GM12865 (cell line): ENCODE measurements around the gene PSMG2.
"Not testable (repeated sequence)": the region's sequence is repeated elsewhere in the genome, so short reads cannot be mapped to it uniquely, and the experiment has no call there.

Source experiments
- DNase-seq: peaks from one replicate; pipeline ENCODE4 v3.0.0; 2010; ENCODE audit warnings: low read depth
- H3K4me3 ChIP-seq: 2 replicates; pipeline ENCODE4 v1.5.1; 2011; ENCODE audit warnings: mild to moderate bottlenecking, low read depth, low read length, control low read depth
- TF ChIP-seq, protein P1 (sequence below): IDR thresholded peaks from 2 replicates; pipeline ENCODE4 v1.5.1; 2011; ENCODE audit warnings: low read length, control low read depth, low read depth, inconsistent platforms; ENCODE audit not compliant: insufficient read depth; ENCODE audit errors: missing control alignments

Gene PSMG2

DNA sequence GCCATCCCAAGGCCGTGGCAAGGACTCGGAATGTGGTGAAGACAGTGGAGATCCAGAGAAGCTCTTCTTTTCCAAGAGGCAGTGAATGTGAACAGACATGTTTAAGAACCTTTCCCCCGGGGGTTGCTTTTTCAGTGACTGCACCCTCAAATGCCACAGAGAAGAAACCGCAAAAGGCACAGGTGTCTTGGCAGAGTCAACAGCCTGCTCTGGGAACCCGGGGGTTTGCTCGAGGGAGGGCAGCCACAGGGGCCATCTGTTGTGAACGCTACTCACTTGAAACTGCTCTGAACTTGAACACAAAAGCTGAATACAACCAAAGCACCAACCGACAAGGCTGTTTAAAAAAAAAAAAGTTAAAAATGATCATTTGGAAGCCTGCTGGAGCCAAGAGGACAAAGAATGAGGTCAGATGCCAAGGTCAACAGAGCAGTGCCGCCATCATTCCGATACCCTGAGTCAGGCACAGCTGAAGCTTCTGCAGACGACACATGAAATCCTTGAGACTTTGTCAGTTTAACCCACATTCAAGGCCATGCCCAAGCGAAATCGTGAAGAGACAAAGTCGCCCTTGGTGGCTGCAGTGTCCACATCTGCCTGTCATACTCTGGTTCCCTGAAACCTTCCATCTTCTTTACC lies 47.4 kb downstream of the PSMG2 start:
- peak; percentile 47 for DNase-seq
- H3K4me3 ChIP-seq: no peak overlapping the region
- TF ChIP-seq, protein P1, sequence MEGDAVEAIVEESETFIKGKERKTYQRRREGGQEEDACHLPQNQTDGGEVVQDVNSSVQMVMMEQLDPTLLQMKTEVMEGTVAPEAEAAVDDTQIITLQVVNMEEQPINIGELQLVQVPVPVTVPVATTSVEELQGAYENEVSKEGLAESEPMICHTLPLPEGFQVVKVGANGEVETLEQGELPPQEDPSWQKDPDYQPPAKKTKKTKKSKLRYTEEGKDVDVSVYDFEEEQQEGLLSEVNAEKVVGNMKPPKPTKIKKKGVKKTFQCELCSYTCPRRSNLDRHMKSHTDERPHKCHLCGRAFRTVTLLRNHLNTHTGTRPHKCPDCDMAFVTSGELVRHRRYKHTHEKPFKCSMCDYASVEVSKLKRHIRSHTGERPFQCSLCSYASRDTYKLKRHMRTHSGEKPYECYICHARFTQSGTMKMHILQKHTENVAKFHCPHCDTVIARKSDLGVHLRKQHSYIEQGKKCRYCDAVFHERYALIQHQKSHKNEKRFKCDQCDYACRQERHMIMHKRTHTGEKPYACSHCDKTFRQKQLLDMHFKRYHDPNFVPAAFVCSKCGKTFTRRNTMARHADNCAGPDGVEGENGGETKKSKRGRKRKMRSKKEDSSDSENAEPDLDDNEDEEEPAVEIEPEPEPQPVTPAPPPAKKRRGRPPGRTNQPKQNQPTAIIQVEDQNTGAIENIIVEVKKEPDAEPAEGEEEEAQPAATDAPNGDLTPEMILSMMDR: no peak

DNA sequence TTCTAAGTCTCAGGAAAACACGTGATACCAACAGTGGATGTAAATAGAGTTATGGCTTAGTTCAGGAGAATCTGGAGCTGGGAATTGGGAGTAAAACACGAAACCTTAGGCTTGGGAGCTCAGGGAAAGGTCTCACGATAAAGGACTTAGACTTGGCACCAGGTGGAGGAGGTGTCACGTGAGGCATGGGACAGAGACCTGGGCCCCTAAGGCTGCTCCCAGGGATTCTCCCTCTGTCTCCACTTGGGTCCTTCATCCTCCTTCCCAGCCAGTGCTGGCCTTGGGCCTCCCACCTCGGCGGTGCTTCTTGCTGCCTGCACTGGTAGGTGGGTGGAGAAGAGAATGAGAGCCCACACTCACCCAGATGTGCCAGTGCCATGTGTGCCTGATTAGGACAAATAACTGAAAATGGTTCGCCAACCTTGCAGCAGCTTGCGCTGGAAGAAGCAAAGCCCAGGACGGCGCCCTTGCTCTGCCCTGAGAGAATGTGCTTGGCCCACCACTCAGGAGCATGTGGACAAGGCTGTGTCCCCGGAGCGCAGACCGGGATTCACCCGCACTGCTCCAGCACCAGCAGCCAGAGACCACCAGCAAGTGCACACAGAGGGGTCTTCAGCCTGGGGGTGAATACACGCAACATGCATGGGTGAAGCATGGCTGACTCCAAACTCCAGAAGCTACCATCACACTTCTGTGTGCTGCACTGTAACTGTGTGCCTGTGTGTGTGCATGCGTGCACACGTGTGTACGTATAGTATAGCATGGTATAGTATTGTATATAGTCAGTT lies 48.1 kb downstream of the PSMG2 start:
- DNase-seq: no peak
- no peak overlapping the region for H3K4me3 ChIP-seq
- TF ChIP-seq, protein P1: no peak

DNA sequence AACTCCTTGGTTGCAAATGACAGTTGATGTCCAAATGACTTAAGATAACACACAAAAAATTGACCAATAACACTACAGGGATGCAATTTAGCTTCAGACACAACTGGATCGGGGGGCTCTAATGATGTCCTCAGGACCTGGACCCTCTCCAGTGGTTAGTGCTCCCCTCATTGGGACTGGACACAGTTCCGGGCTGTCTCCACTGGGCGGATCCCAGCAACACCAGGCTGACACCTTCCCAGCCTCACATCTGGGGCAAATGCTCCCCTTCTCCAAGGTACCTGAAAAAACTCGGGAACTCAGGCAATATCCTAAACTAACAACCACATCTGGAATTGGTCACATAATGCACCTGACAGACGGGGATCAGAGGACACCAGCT lies 48.7 kb downstream of the PSMG2 start:
- TF ChIP-seq, protein P1: no peak
- no peak overlapping the region for H3K4me3 ChIP-seq
- no peak for DNase-seq

DNA sequence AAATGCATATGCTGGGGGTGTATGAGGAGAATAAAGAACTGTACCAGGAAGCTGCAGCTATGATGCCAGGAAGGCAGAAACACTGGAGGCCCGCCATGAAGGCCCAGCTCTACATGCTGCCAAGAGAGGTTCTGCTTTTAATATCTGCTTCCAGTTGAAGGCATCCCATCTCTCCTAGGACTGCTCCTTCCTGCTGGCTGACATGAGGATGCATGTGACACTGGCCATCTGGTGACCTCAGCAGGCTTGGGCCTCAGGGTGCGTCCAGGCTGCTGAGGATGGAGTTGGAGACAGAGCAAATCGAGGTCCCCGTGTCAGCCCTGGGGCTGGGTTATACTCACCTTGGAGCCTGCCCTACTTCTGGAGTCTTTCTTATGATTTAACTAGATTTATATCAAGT lies 49.0 kb downstream of the PSMG2 start:
- TF ChIP-seq, protein P1: no peak
- no peak overlapping the region for H3K4me3 ChIP-seq
- DNase-seq: no peak

DNA sequence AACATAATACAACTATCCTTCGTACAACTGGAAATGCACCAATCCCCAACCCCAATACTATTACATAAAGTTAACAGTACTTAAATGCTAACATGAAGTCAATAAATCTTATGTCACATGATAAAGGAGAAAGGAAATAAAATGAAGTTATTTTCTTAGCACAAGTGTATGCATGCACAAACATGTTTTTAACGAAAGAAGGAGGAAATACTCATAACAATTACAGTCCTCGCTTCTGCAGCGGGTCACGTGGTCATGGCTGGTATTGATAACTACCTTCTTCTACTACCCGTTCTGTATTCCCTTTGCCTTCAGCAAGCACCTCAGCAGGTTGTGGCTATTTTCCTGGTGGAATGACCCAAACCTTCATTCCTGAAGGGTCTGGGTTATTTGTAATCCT lies 51.7 kb downstream of the PSMG2 start:
- TF ChIP-seq, protein P1: no peak
- no peak overlapping the region for H3K4me3 ChIP-seq
- DNase-seq: no peak

DNA sequence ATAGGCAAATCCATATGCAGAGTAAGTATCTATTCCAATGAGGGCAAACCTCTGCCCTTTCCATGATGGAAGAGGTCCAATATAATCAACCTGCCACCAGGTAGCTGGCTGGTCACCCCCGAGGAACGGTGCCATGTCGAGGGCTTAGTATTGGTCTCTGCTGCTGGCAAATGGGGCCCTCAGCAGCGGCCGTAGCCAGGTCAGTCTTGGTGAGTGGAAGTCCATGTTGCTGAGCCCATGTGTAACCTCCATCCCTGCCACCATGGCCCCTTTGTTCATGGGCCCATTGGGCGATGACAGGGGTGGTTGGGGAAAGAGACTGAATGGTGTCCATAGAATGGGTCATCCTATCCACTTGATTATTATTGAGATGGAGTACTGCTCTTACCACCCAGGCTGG lies 52.8 kb downstream of the PSMG2 start:
- DNase-seq, H3K4me3 ChIP-seq: not testable (repeated sequence)

DNA sequence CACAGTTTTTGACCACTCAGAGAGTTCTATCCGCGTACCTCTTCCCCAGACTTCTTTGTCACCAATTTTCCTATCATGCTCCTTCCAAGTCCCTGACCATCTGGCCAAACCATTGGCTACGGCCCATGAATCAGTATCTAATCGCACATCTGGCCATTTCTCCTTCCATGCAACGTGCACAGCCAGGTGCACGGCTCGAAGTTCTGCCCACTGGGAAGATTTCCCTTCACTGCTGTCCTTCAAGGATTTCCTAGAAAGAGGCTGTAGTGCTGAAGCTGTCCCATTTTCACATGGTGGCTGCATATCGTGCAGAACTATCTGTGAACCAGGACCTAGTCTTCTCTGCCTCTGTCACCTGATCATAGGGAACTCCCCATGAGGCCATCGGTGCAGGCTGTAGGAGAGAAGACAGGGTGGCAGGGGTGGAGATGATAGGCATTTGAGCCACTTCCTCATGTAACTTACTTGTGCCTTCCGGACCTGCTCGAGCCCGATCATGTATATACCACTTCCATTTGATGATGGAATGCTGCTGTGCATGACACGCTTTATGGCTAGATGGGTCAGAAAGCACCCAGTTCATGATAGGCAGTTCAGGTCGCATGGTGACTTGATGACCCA lies 53.9 kb downstream of the PSMG2 start:
- H3K4me3 ChIP-seq, DNase-seq: not testable (repeated sequence)

DNA sequence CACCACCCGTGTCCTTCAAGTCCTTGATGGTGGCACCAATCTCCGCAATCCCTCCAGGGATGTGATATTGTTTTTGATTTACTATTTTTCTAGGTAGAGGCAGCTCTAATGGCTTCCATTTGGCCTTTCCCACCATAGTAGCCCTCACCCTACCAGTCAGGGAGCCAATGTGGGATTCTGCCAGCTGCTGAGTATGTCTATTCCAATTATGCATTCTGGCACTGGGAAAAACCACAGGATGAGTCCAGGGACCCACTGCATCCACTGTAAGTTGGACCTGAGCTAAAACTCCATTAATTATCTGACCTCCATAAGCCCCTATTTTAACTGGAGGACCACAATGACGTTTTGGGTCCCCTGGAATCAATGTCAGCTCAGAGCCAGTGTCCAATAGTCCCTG lies 55.7 kb downstream of the PSMG2 start:
- not testable (repeated sequence) for H3K4me3 ChIP-seq, DNase-seq
